Keratinocyte (primary cell): ENCODE measurements around the gene NPTXR. TPM values are rescaled to one million over a fixed set of nuclear protein-coding genes. Genes with fewer than 3 reads are reported as not detected.

ENCODE experiments used
- DNase-seq: peaks from one replicate; pipeline ENCODE4 v3.0.0-alpha.2; 2011; ENCODE audit warnings: low read depth, missing footprints, low spot score
- FAIRE-seq: peaks from 2 replicates; lab custom pipeline; 2011; peaks lifted over from hg19 to GRCh38; lab: Jason Lieb, UNC
- H2AFZ ChIP-seq: 2 replicates; pipeline ENCODE4 v1.6.0; 2012; ENCODE audit warnings: low read length, control low read depth, inconsistent platforms; ENCODE audit not compliant: control insufficient read depth
- H3K27ac ChIP-seq: 2 replicates; pipeline ENCODE4 v1.5.1; 2011; ENCODE audit warnings: low read length; ENCODE audit not compliant: control insufficient read depth, insufficient read depth
- H3K27me3 ChIP-seq: 3 replicates; pipeline ENCODE4 v1.6.0; 2011; ENCODE audit warnings: low read length; ENCODE audit not compliant: control insufficient read depth, insufficient read depth; ENCODE audit errors: extremely low read depth
- H3K36me3 ChIP-seq, 2 experiments: 2 replicates in 1 of 2; 3 replicates in 1 of 2; pipeline ENCODE4 v1.5.1; 2011; ENCODE audit warnings: low read length in 2 of 2, mild to moderate bottlenecking in 1 of 2; ENCODE audit not compliant: control insufficient read depth in 2 of 2, insufficient read depth in 2 of 2; ENCODE audit errors: extremely low read depth in 1 of 2
- H3K4me1 ChIP-seq: 3 replicates; pipeline ENCODE4 v1.5.1; 2011; ENCODE audit warnings: low read length; ENCODE audit not compliant: control insufficient read depth, insufficient read depth; ENCODE audit errors: extremely low read depth
- H3K4me2 ChIP-seq: 3 replicates; pipeline ENCODE4 v1.6.0; 2011; ENCODE audit warnings: low read depth, low read length; ENCODE audit not compliant: control insufficient read depth, insufficient read depth; ENCODE audit errors: extremely low read depth
- H3K4me3 ChIP-seq, 3 experiments: fragments of 200-600 bp in 1 of 3; sonication (generic) in 1 of 3; 2 replicates in 2 of 3; 3 replicates in 1 of 3; pipeline ENCODE4 v1.5.1; 2011 to 2016; ENCODE audit warnings: low read length in 3 of 3, mild to moderate bottlenecking in 3 of 3, control low read depth in 2 of 3, inconsistent platforms in 1 of 3, low read depth in 1 of 3, mixed read lengths in 1 of 3, mixed run types in 1 of 3, moderate library complexity in 1 of 3; ENCODE audit not compliant: control insufficient read depth in 2 of 3, insufficient read depth in 2 of 3; ENCODE audit errors: extremely low read depth in 1 of 3
- H3K79me2 ChIP-seq: 2 replicates; pipeline ENCODE4 v1.6.0; 2012; ENCODE audit warnings: low read length; ENCODE audit not compliant: control insufficient read depth, insufficient read depth
- H3K9ac ChIP-seq: 3 replicates; pipeline ENCODE4 v1.6.0; 2011; ENCODE audit warnings: low read length; ENCODE audit not compliant: control insufficient read depth, insufficient read depth; ENCODE audit errors: extremely low read depth
- H3K9me1 ChIP-seq: 3 replicates; pipeline ENCODE4 v1.6.0; 2011; ENCODE audit warnings: low read length; ENCODE audit not compliant: control insufficient read depth, insufficient read depth; ENCODE audit errors: extremely low read depth
- H3K9me3 ChIP-seq: 2 replicates; pipeline ENCODE4 v1.5.1; 2012; ENCODE audit warnings: low read depth, low read length; ENCODE audit not compliant: control insufficient read depth
- H4K20me1 ChIP-seq: 3 replicates; pipeline ENCODE4 v1.6.0; 2011; ENCODE audit warnings: low read length; ENCODE audit not compliant: control insufficient read depth, insufficient read depth; ENCODE audit errors: extremely low read depth
- EZH2 ChIP-seq: IDR thresholded peaks from one replicate; pipeline ENCODE4 v1.6.1; 2012; ENCODE audit warnings: inconsistent platforms, mild to moderate bottlenecking, low read length, moderate library complexity
- dilution Hi-C: fragments of 300-500 bp; cut with MboI; formaldehyde crosslinking; loops from one replicate; pipeline ENCODE4 v1.7.0; 2020; ENCODE audit warnings: low sequenced_read_pairs; ENCODE audit not compliant: extremely low pct_ligation_motif_present
- polyA plus RNA-seq, 5 experiments: library from polyadenylated mRNA; depleted of rRNA in 3 of 5; stranded (reverse) in 3 of 5; stranded (forward) in 1 of 5; unstranded in 1 of 5; fragments of >200 nt; gene quantifications; 1 replicate in 1 of 5; 2 replicates in 3 of 5; 3 replicates in 1 of 5; pipeline versions ENCODE4 v1.2.1 to v1.2.3, GENCODE V29; 2011 to 2012; ENCODE audit warnings: missing spikeins in 2 of 5, low read depth in 1 of 5, low replicate concordance in 1 of 5
- TF ChIP-seq, protein P1 (sequence below), 3 experiments: IDR thresholded peaks in 1 of 3; conservative IDR thresholded peaks in 1 of 3; optimal IDR thresholded peaks in 1 of 3; 2 replicates in 2 of 3; 3 replicates in 1 of 3; pipeline versions ENCODE3 to v1.5.1; 2011; ENCODE audit warnings: low read length in 3 of 3, mild to moderate bottlenecking in 3 of 3, moderate library complexity in 2 of 3, control low read depth in 1 of 3, inconsistent platforms in 1 of 3; ENCODE audit not compliant: insufficient read depth in 2 of 3; ENCODE audit errors: extremely low read depth in 1 of 3

The NPTXR gene
- polyA plus RNA-seq, 1 donor (not counting 4 experiments of a cell fraction or from before 2014, with no cell fraction given) = 0.03 TPM

DNA sequence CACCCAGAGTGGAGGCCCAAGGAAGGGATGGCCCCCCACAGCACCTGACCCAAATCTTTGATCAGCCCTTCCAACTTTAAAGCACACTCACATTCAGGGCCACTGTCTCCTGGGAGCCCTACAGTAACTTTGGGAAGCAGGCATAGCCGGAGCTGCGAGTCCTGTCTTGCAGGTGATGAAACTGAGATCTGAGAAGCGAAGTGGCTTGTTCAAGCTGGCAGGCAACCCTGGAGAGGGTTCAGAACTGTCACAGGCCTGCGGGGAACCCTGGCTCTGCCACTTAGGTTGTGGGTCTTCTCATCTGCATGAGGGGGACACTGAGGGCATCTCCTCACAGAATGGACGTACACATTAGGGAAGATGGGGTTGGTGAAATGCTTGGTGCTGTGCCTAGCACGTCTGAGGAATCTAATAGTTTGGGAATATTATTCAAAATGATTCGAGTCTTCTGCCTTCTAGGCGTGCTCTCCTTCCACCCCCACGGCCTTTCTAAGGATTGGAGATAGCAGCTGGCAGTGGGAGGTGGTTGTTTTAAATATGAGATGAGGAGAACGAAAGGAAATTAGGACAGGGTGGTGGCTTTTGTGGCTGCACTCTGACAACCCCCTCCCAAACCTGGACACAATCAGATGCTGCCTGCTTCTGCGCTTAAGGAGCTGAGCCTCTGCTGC is 69.2 kb downstream of the NPTXR start:
- TF ChIP-seq, protein P1, sequence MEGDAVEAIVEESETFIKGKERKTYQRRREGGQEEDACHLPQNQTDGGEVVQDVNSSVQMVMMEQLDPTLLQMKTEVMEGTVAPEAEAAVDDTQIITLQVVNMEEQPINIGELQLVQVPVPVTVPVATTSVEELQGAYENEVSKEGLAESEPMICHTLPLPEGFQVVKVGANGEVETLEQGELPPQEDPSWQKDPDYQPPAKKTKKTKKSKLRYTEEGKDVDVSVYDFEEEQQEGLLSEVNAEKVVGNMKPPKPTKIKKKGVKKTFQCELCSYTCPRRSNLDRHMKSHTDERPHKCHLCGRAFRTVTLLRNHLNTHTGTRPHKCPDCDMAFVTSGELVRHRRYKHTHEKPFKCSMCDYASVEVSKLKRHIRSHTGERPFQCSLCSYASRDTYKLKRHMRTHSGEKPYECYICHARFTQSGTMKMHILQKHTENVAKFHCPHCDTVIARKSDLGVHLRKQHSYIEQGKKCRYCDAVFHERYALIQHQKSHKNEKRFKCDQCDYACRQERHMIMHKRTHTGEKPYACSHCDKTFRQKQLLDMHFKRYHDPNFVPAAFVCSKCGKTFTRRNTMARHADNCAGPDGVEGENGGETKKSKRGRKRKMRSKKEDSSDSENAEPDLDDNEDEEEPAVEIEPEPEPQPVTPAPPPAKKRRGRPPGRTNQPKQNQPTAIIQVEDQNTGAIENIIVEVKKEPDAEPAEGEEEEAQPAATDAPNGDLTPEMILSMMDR (optimal IDR thresholded peaks at IDR 0.05 in 1 of 3, IDR thresholded peaks at IDR 0.05 in 1 of 3, conservative IDR thresholded peaks at IDR 0.05 in 1 of 3; ENCODE audit: extremely low read depth in 1 of 3, insufficient read depth in 2 of 3, low read length in 3 of 3) = no peak
- no peak for TF ChIP-seq EZH2
- H3K36me3 ChIP-seq = no peaks in the 10 kb centered on the region
- no peak overlapping the region for H3K27ac ChIP-seq
- no peaks in the 10 kb centered on the region for H3K9me3 ChIP-seq
- no peak overlapping the region for H3K4me3 ChIP-seq
- H3K27me3 ChIP-seq = no peaks in the 10 kb centered on the region
- no peak overlapping the region for H3K9ac ChIP-seq
- FAIRE-seq (peak; percentile 74), DNase-seq (no peak)
- peaks cover 3% of the 10 kb centered on the region for H4K20me1 ChIP-seq
- H3K4me1 ChIP-seq = peaks cover 16% of the 10 kb centered on the region
- H3K79me2 ChIP-seq = no peaks in the 10 kb centered on the region
- H3K4me2 ChIP-seq = peak overlapping the region; percentile 47
- dilution Hi-C loops = no loop called here
- peak overlapping the region; percentile 23 for H2AFZ ChIP-seq
- H3K9me1 ChIP-seq = no peaks in the 10 kb centered on the region

DNA sequence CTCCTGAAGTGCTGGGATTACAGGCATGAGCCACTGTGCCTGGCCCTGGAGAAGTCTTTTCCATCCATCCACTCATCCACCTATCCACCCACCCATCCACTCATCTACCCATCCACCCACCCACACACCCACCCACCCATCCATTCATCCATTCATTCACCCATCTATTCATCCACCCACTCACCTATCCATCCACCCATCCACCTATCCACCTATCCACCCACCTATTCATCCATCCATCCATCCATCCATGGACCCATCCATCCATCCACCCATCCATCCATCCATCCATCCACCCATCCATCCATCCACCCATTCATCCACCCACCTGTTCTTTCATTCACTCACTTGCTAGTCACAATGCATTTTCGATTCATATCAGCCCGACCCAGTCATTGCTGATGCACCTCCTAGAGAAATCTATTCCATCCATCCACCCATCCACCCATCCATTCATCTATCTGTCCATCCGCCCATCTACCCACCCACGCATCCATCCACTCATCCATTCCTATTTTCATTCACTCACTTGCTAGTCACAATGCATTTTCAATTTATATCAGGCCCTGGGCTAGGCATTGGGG is 70.4 kb downstream of the NPTXR start:
- DNase-seq (no peak), FAIRE-seq (no peak)
- Histone ChIP-seq H3K9me1 (no peaks in the 10 kb centered on the region), H3K27me3 (no peaks in the 10 kb centered on the region), H3K4me3 (no peak overlapping the region), H2AFZ (no peak overlapping the region), H3K79me2 (no peaks in the 10 kb centered on the region), H3K9me3 (no peaks in the 10 kb centered on the region), H3K36me3 (no peaks in the 10 kb centered on the region), H4K20me1 (peaks cover 3% of the 10 kb centered on the region), H3K27ac (no peak overlapping the region), H3K4me2 (no peak overlapping the region), H3K9ac (no peak overlapping the region), H3K4me1 (peaks cover 16% of the 10 kb centered on the region)
- dilution Hi-C loops = no loop called here
- TF ChIP-seq, protein P1 (optimal IDR thresholded peaks at IDR 0.05 in 1 of 3, IDR thresholded peaks at IDR 0.05 in 1 of 3, conservative IDR thresholded peaks at IDR 0.05 in 1 of 3; ENCODE audit: extremely low read depth in 1 of 3, insufficient read depth in 2 of 3, low read length in 3 of 3) = no peak
- TF ChIP-seq EZH2 = no peak
